Breast epithelium (tissue), 3 donors: Measurements from ENCODE around the gene SEMA3F.

Experiments used
- CTCF ChIP-seq, 3 donors: fragments of 450-650 bp; IDR thresholded peaks; one replicate each; pipeline ENCODE4 v1.5.1; 2016 to 2017; ENCODE audit warnings: antibody characterized with exemption in 3 of 3, mild to moderate bottlenecking in 3 of 3, moderate library complexity in 3 of 3
- POLR2A ChIP-seq: fragments of 450-650 bp; IDR thresholded peaks from one replicate; pipeline ENCODE4 v1.6.1; 2016; ENCODE audit warnings: antibody characterized with exemption, mild to moderate bottlenecking, moderate library complexity
- POLR2AphosphoS5 ChIP-seq, 3 donors: sonication (generic); formaldehyde crosslinking; IDR thresholded peaks; one replicate each; pipeline ENCODE4 v1.6.1; 2017; ENCODE audit warnings: antibody characterized with exemption in 3 of 3

GRCh38 chr3:50111757-50112156, 43.4 kb upstream of the SEMA3F start:
- no peak for TF ChIP-seq CTCF (IDR thresholded peaks at IDR 0.05)
- TF ChIP-seq POLR2A, result no peak
- no peak for TF ChIP-seq POLR2AphosphoS5 (IDR thresholded peaks at IDR 0.05)
